CD4-positive, alpha-beta T cell treated with Interleukin-1 beta for 1 hour (primary cell): ENCODE data around the gene SRRM3.
"Not testable (repeated sequence)": the region's sequence is repeated elsewhere in the genome, so short reads cannot be mapped to it uniquely, and the experiment has no call there.

Experiments used
- DNase-seq, 2 donors: peaks; one replicate each; pipeline ENCODE4 v3.0.0-alpha.2; 2020 to 2022

The SRRM3 gene

DNA sequence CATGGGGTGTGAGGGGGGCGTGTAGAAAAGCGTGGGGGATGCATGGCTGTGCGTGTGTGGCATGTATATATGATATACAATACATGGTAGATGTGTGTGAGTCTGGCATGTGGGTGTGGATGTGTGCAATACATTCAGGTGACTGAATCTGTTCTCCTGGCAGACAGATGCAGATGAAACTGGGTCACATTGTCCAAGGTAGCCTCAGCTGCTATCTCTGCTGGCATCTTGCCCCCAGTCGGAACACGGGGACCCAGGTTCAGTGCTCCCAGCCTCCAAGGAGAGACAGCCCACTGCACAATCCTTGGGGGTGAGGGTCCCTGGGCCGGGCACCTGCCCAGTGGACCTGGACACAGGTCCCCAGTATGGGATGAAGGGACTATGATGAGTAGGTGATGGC is 12.4 kb upstream of the SRRM3 start:
- DNase-seq: no peak

- DNase-seq: no peak
These were observed 9.9 kb upstream of the SRRM3 start for GRCh38 chr7:76191783-76192240.

- no peak for DNase-seq
These were observed 8.2 kb upstream of the SRRM3 start for GRCh38 chr7:76193466-76193865.

DNA sequence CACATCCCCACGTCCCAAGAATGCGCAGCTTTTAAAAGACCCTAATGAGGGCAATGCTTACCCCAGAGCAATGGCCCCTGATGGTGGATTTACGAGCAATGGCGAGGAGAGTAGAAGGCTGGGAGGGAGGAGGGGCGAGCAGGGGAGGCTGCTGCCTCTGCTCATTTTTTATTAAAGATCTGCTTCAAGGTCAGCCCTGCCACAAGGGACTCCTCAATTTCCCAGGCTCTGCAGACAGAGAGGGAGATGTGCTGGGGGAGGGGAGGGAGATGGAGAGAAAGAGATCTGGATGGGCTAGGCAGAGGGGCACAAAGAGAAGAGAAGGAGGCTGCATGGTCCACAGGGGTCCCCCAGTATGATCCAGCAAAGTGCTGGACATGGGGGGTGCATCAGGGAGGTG is 7.8 kb upstream of the SRRM3 start:
- no peak for DNase-seq

- no peak for DNase-seq
These were observed 4.9 kb upstream of the SRRM3 start for GRCh38 chr7:76196786-76197185.

GRCh38 chr7:76198202-76198601 is 3.5 kb upstream of the SRRM3 start:
- no peak for DNase-seq

GRCh38 chr7:76202666-76203030 is 952 bp downstream of the SRRM3 start:
- no peak for DNase-seq

GRCh38 chr7:76204147-76204546 is 2.5 kb downstream of the SRRM3 start:
- DNase-seq: no peak

GRCh38 chr7:76206633-76207032 is 4.9 kb downstream of the SRRM3 start:
- DNase-seq: no peak

DNA sequence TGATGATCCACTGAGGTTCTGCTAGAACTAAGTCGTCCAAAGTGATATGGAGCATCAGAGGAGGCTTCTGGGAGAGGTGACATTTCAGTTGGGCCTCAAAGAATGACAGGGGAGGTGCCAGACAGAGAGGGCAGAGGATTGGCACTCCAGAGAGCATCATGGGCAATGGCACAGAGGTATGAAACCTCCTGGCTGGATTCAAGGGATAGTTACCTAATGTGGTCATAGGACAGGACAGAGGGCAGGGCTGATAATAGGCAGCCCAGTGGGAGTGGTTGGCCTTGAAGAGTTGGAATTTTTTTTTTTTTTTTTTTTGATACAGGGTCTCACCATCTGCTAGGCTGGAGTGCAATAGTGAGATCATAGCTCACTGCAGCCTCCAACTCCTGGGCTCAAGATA is 7.6 kb downstream of the SRRM3 start:
- DNase-seq: no peak

DNA sequence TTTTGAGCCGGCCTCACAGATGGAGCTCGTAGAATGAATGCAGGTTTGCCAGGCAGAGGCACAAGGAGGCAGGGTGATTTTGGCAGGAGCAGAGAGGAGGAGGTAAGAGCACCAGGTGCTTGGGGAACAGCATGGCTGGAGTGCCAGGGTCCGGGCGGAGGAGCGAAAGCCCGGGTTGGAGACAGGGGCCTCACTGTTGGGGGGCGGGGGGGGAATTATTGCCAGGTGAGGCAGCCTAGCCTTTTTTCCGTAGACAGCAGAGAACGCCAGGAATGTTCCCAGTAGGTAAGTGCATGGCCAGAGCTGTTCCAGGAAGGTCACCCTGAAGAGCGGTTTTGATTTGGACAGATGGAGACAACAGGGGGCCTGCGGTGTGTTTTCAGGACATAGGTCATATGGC is 9.5 kb downstream of the SRRM3 start:
- DNase-seq: no peak

DNA sequence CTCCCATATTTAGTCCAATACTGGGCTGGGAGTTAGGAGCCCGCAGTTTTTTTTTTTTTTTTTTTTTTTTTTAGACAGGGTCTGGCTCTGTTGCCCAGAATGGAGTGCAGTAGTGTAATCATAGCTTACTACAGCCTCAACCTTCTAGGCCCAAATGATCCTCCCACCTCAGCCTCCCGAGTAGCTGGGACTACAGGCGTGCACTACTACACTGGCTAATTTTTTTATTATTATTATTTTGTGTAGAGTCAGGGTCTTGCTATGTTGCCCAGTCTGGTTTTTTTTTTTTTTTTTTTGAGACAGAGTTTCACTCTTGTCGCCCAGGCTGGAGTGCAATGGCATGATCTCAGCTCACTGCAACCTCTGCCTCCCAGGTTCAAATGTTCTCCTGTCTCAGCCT is 13.7 kb downstream of the SRRM3 start:
- not testable (repeated sequence) for DNase-seq

- DNase-seq: no peak
These were observed 14.8 kb downstream of the SRRM3 start for GRCh38 chr7:76216381-76217082.

DNA sequence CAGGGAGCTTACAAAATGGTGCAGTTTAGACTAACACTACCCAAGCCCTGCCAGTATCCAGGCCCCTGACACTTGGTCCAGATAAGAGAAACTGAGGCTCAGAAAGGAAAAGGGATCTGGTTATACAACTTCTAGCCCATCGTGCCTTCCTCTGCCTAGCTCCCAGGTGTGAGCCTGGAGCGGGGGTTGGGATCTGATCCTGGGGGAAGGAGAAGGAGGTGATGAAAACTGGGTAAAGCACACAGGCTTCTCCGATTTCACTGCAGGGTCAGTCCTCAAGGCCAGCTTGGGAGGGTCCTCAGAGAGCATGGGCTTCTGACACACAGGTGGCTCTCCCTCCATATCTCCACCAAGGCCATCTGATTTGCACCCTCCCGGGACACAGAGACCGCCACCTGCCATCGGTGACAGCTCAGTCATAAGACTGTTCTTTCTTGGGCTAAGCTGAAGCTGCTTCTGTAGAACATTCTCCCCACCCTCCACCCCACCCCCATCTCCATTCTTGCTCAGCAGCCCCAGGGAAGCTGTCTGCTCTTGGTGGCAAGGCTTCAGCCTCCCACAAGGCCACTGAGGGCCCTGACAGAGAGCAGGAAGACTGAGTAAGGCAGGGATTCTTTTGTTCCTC is 16.4 kb downstream of the SRRM3 start:
- no peak for DNase-seq

DNA sequence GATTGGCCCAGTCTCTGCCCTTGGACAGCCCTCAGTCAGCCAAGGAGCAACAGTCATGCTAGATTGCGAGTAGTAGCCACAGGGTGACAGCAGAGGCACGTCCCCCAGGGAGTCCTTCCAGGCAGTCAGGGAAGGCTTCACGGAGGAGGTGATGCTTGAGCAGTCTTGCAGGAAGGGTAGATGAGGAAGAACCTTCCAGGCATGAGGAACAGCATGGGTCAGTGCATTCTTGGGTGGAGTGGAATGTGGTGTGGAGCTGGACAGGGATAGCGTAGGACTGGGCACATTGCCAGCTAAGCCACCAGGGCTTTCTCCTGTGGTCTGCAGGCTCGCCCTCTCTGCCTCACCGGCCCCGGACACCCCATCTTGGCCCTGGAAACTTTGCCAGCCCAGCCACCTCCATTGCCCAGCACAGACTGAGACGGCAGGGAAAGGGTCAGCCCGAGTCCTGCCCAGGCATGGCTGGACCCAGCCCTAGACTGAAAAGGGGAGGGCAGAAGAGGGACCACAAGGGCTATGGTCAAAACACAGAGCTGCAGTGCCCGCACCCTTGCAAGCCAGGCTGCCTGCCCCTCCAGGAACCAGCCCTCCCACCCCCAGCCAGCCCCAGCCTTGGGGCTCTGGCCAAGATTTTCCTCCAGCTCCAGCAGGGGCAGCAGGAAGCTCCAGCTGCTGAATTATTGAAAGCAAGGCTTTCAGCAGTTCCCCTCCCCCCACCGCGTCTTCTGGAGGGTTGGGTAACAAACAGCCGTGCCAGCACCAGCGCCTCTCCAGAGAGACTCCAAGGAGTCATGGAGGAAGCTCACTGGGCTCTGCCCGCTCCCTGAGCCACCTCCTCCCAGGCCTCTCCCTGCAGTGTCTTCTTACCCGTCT is 18.7 kb downstream of the SRRM3 start:
- DNase-seq: no peak

DNA sequence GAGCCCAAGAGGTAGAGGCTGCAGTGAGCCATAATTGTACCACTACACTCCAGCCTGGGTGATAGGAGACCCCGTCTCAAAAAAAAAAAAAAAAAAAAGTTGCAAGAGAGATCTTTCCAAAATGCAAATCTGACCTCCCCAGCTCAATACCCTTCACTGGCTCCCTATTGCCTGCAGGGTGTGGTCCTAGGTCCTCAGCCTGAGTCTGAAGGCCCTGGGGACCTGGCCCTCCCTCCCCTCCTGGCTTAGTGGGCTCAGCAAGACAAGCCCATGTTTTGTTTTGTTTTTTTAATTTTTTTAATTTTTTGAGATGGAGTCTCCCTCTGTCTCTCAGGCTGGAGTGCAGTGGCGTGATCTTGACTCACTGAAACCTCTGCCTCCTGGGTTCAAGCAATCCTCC is 20.6 kb downstream of the SRRM3 start:
- DNase-seq: no peak

DNA sequence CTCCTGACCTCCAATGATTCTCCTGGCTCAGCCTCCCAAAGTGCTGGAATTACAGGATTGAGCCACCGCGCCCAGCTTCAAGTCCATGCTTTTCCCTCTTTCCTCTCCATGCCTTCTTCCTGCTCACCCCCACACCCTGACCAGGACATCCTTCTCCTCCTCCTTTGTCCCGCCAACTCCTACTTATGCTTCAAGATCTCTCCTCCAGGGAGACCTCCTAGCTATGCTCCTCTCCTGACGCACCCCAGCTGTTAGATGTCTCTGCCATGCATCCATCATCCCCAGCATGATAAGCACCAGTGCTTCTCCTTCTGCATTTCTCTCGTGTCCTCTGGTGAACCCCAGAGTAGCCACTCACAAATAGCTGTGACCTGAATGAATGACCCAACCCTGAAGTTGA is 21.1 kb downstream of the SRRM3 start:
- DNase-seq: no peak

- DNase-seq: no peak
These were observed 21.7 kb downstream of the SRRM3 start for GRCh38 chr7:76223286-76223972.

DNA sequence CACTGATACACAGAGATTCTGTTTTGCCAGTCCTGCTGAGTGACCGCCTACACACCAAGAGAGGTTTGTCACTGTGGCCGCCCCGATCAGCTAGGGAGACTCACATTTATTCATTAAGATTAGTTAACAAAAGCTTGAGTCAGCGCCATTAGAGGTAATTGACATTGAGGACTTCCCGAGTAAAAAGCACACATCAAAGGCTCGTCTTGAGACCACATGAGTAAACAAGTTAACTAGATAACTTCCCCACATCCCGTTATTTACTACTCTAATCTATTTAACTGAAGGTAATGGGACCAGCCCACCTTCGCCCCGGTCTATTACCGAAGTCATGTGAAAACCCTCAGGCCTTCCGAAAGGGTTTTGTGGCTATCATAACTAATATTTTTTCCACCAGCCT is 23.0 kb downstream of the SRRM3 start:
- no peak for DNase-seq

DNA sequence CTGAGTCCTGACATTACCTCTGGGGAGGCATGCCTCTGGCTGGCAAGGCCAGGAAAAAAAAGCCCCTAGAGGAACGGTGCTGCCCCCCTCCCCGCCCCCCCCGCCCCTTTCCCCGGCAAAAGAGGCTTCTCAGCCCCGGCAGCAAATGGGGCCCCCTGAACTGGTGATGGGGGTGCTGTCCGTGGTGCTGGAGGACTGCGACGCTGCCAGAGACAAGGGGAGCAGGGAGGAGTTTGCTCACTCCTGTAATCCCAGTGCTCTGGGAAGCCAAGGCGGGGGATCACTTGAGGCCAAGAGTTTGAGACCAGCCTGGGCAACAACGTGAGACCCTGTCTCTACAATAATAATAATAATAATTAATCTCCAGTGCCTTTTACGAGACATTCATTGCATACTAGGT is 23.7 kb downstream of the SRRM3 start:
- peak in 1 of 2 donors; percentile 14 for DNase-seq

GRCh38 chr7:76225951-76226350 is 24.3 kb downstream of the SRRM3 start:
- no peak for DNase-seq

GRCh38 chr7:76226878-76227423 is 25.3 kb downstream of the SRRM3 start:
- not testable (repeated sequence) for DNase-seq

GRCh38 chr7:76230214-76230613 is 28.5 kb downstream of the SRRM3 start:
- no peak for DNase-seq
